Esophagus muscularis mucosa (tissue), 4 donors: Measurements from ENCODE around the gene CTBP1.

Experiments
- EP300 ChIP-seq: sonication (generic); formaldehyde crosslinking; IDR thresholded peaks from one replicate; pipeline ENCODE4 v1.6.1; 2017; ENCODE audit warnings: antibody characterized with exemption
- POLR2A ChIP-seq: fragments of 450-650 bp; IDR thresholded peaks from one replicate; pipeline ENCODE4 v1.6.1; 2017; ENCODE audit warnings: antibody characterized with exemption, moderate library complexity, mild to moderate bottlenecking, low read depth
- TF ChIP-seq, protein P1 (sequence below), 3 experiments: fragments of 200-600 bp in 2 of 3; fragments of 450-650 bp in 1 of 3; sonication (generic) in 2 of 3; IDR thresholded peaks; one replicate each; pipeline ENCODE4 v1.5.1; 2017 to 2019; ENCODE audit warnings: antibody characterized with exemption in 3 of 3, mild to moderate bottlenecking in 2 of 3, moderate library complexity in 1 of 3

DNA sequence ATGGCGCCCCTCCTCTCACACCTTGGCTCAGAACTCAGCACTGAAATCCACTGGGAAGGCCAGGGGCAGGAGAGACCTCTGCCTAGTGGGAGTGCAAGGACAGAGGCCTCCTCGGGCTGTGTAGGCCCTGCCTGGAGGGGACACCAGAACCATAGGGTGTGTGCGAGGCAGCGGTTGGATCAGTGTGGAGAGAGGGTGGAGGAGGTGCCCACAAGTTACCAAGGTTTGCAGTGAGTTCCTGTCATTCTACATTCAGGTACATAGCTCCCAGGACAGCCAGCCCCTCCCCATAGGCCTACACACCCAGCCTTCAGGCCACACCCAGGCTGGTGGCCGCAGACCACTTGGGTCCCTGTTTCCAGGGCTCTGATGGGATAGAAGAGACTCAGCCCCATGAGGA, 57.3 kb downstream of the CTBP1 start:
- TF ChIP-seq, protein P1, sequence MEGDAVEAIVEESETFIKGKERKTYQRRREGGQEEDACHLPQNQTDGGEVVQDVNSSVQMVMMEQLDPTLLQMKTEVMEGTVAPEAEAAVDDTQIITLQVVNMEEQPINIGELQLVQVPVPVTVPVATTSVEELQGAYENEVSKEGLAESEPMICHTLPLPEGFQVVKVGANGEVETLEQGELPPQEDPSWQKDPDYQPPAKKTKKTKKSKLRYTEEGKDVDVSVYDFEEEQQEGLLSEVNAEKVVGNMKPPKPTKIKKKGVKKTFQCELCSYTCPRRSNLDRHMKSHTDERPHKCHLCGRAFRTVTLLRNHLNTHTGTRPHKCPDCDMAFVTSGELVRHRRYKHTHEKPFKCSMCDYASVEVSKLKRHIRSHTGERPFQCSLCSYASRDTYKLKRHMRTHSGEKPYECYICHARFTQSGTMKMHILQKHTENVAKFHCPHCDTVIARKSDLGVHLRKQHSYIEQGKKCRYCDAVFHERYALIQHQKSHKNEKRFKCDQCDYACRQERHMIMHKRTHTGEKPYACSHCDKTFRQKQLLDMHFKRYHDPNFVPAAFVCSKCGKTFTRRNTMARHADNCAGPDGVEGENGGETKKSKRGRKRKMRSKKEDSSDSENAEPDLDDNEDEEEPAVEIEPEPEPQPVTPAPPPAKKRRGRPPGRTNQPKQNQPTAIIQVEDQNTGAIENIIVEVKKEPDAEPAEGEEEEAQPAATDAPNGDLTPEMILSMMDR (IDR thresholded peaks at IDR 0.05): no peak
- TF ChIP-seq POLR2A (no peak), EP300 (no peak)
